Neutrophil (primary cell): ENCODE measurements around the gene ZNF664.

Experiments used
- H3K27ac ChIP-seq: fragments of 200-600 bp; sonication (generic); 2 replicates; pipeline ENCODE4 v1.5.1; 2016; ENCODE audit warnings: mild to moderate bottlenecking, moderate library complexity
- H3K27me3 ChIP-seq: fragments of 200-600 bp; sonication (generic); 2 replicates; pipeline ENCODE4 v1.6.0; 2016; ENCODE audit warnings: mild to moderate bottlenecking
- H3K36me3 ChIP-seq: fragments of 200-600 bp; sonication (generic); 2 replicates; pipeline ENCODE4 v1.5.1; 2017
- H3K4me1 ChIP-seq, 2 experiments: fragments of 200-600 bp in 1 of 2; sonication (generic) in 1 of 2; 1 replicate in 1 of 2; 2 replicates in 1 of 2; pipeline versions ENCODE4 v1.5.1 to v1.6.1; 2013 to 2016; ENCODE audit warnings: low read depth in 1 of 2, low read length in 1 of 2, mild to moderate bottlenecking in 1 of 2, moderate library complexity in 1 of 2; ENCODE audit not compliant: control insufficient read depth in 1 of 2, insufficient read depth in 1 of 2
- H3K4me3 ChIP-seq, 2 experiments: fragments of 200-600 bp in 1 of 2; sonication (generic) in 1 of 2; 1 replicate in 1 of 2; 2 replicates in 1 of 2; pipeline ENCODE4 v1.5.1; 2013 to 2016; ENCODE audit warnings: low read depth in 1 of 2, low read length in 1 of 2, mild to moderate bottlenecking in 1 of 2, moderate library complexity in 1 of 2
- H3K9me3 ChIP-seq: fragments of 200-600 bp; sonication (generic); 2 replicates; pipeline ENCODE4 v1.5.1; 2016
- TF ChIP-seq, protein P1 (sequence below): fragments of 200-600 bp; sonication (generic); IDR thresholded peaks from 2 replicates; pipeline ENCODE4 v1.5.1; 2016; ENCODE audit warnings: antibody characterized with exemption

The ZNF664 gene

DNA sequence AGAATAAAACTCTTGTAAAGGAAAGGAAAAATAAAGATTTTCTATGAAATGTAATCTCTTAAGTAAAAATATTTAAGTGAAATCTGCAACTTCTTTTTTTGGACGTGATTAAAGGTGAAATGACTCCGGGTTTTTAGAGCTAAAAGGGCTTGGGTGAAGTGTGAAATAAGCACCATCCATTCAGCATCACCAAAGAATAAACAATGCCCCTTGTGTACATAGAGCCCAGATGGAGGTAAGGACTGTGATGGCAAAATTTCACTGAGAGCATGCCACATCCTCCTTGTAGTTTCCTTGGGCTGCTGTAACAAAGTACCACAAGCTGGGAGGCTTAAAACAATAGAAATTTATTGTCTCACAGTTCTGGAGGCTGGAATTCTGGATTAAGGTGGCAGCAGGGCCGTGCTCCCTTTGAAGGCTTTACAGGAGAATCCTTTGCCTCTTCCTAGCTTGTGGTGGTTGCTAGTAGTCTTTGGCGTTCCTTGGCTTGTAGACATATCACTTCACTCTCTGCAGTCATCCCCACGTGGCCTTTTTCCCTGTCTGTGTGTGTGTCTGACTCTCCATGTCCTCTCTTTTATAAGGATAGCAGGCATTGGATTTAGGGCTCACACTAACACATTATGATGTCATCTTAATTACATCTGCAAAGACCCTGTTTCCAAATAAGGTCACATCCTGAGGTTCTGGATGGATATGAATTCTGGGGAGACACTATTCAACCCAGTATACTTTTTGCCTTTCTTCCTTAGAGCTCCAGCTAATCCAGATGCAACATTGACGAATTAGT is 24.2 kb downstream of the ZNF664 start:
- H3K4me3 ChIP-seq, result no peak overlapping the region
- H3K36me3 ChIP-seq, result no peaks in the 10 kb centered on the region
- TF ChIP-seq, protein P1, sequence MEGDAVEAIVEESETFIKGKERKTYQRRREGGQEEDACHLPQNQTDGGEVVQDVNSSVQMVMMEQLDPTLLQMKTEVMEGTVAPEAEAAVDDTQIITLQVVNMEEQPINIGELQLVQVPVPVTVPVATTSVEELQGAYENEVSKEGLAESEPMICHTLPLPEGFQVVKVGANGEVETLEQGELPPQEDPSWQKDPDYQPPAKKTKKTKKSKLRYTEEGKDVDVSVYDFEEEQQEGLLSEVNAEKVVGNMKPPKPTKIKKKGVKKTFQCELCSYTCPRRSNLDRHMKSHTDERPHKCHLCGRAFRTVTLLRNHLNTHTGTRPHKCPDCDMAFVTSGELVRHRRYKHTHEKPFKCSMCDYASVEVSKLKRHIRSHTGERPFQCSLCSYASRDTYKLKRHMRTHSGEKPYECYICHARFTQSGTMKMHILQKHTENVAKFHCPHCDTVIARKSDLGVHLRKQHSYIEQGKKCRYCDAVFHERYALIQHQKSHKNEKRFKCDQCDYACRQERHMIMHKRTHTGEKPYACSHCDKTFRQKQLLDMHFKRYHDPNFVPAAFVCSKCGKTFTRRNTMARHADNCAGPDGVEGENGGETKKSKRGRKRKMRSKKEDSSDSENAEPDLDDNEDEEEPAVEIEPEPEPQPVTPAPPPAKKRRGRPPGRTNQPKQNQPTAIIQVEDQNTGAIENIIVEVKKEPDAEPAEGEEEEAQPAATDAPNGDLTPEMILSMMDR, result no peak
- no peak overlapping the region for H3K27ac ChIP-seq
- no peaks in the 10 kb centered on the region for H3K4me1 ChIP-seq
- H3K27me3 ChIP-seq, result no peaks in the 10 kb centered on the region
- no peaks in the 10 kb centered on the region for H3K9me3 ChIP-seq

DNA sequence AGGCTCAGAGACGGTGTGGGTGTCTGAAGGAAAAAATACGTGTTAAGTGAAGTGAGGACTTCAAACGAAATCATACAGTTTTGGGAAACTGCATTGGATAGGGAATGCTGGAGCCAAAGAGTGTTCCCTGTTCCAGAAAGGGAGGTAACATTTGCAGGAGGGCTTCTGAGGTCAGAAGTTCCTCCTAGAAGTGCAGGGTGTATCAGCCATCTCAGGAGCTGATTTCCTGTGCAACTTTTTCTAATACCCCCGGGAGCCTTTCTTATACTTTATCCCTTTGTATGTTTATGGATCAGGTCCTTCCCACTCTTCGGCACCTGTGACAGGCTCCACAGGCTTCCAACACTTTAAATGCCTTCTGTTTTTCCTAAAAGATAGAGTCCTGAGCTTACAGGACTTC is 24.9 kb downstream of the ZNF664 start:
- TF ChIP-seq, protein P1, result no peak
- Histone ChIP-seq H3K27ac (no peak overlapping the region), H3K9me3 (no peaks in the 10 kb centered on the region), H3K4me3 (no peak overlapping the region), H3K27me3 (no peaks in the 10 kb centered on the region), H3K36me3 (no peaks in the 10 kb centered on the region), H3K4me1 (no peaks in the 10 kb centered on the region)

DNA sequence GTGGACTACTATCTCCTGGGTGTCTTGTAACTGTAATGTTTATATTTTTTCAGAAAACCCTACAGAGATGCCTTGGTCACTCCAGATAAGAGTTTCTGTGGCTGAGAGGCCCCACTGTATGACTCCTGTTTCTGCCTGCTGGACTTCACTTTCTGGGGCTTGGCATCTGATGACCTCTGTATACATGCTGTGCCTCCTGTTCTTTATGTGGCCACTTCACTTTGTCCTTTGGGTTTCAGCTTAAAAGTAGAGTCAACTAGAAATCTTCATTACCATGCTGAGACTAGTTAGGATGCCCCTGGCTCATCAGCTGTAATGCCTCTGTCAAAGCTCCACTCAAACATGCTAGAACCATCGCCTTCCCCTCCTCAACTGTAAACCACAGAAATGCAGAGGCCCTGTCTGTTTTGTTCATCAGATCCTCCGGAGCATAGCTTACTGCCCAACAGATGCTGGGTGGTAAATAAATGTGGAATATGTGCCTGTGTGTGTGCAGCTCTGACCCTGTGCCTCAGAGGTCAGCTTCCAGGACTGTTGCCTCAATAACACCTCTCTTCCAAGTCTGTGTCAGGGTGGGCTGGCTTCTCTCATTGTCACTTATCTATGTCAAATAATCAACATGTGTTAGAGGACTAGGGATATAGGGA is 25.5 kb downstream of the ZNF664 start:
- H3K9me3 ChIP-seq, result no peaks in the 10 kb centered on the region
- no peaks in the 10 kb centered on the region for H3K27me3 ChIP-seq
- TF ChIP-seq, protein P1, result no peak
- no peaks in the 10 kb centered on the region for H3K36me3 ChIP-seq
- H3K4me1 ChIP-seq, result no peaks in the 10 kb centered on the region
- no peak overlapping the region for H3K27ac ChIP-seq
- no peak overlapping the region for H3K4me3 ChIP-seq

DNA sequence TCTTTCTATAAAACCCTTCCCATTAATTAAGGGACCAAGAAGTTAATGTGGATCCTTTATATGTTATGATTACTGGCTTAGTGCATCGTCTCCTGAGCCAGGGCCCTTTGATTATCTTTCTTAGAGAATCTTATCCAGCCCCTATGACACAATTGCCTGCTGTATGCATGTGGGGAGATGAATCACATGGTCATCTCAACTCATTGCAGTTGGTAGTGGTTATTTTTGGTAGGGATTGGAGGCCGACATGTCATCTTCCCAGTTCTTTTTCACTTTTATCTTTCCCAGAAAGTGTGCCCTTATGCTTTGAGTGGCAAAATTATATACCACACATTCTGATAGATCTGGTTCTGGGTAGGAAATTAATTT is 26.0 kb downstream of the ZNF664 start:
- TF ChIP-seq, protein P1, result no peak
- no peak overlapping the region for H3K27ac ChIP-seq
- H3K36me3 ChIP-seq, result no peaks in the 10 kb centered on the region
- H3K4me3 ChIP-seq, result no peak overlapping the region
- H3K4me1 ChIP-seq, result no peaks in the 10 kb centered on the region
- no peaks in the 10 kb centered on the region for H3K27me3 ChIP-seq
- H3K9me3 ChIP-seq, result no peaks in the 10 kb centered on the region

DNA sequence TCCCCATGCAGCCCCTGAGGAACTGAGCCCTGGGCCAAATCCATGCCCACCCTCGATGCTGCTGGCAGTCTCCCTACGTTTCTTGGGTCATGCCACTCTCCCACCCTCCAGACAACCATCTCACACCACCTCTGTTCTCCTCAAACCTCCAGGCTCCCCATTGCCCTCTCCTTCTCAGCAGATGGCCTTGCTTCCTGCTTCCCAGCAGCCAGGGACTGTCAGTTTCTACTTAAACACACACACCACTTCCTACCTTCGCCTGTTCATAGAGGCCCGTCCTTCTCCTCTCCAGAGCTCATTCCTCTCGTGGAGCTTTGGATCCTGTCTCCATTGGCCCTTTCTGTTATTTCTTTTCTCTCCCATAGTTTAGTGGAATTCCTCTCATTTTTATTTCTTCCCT is 27.1 kb downstream of the ZNF664 start:
- Histone ChIP-seq H3K36me3 (no peaks in the 10 kb centered on the region), H3K9me3 (no peaks in the 10 kb centered on the region), H3K27me3 (no peaks in the 10 kb centered on the region), H3K4me1 (no peaks in the 10 kb centered on the region), H3K4me3 (no peak overlapping the region), H3K27ac (no peak overlapping the region)
- TF ChIP-seq, protein P1, result no peak
